HG03460 (cell line): ENCODE results near the gene NOD1.

ENCODE experiments used
- ATAC-seq: cut with Tn5 transposase; IDR thresholded peaks from one replicate; pipeline ENCODE4 v1.9.1; 2021; ENCODE audit not compliant: unreplicated experiment

NOD1 gene

DNA sequence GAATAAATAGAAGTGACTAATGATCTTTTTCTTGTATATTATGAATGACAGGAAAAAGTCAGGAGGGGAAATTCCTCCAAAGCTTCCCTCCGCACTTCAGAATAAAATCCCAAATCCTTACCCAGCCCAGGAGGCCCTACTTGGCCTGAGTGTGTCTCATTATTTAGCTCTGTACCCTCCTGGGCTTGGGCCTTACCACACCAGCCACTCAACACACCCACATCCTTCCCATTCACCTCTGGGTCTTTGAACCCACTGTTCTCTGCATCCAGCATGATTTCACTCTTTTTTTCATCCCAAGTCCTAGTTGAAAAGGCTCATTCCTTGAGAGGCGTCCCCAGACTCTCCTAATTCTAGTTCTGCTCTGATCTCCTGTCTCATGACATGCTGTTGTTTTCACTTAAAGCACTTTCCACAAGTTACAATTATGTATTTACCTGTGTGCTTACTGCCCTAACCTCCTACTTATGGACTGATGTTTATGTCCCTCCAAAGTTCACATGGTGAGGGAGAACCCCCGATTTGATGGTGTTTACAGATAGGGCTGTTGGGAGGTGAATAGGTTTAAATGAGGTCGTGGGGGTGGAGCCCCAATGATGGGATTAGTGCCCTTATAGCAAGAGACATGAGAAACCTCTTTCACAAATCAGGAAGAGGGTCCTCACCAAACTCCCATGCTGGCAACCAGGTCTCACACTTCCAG is 6.4 kb downstream of the NOD1 start:
- no peak for ATAC-seq

DNA sequence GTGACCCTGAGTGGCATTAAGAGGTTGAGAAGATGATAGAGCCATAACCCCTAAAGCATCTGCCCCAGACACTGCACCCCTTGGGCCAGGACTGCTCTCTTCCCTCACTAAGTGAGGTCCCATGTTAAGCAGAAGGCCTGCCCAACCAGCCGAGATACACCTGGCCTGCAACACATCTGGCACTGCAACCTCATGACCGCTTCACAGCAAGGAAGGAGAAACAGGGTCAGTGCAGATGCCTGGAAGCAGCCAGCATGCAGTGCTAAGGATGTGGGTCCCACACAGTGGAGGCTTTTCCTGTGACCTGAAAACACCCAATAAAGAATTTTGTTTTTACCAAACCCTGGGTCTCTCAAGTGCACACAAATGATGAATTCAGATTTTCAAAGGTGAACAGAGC is 7.4 kb downstream of the NOD1 start:
- ATAC-seq: no peak

DNA sequence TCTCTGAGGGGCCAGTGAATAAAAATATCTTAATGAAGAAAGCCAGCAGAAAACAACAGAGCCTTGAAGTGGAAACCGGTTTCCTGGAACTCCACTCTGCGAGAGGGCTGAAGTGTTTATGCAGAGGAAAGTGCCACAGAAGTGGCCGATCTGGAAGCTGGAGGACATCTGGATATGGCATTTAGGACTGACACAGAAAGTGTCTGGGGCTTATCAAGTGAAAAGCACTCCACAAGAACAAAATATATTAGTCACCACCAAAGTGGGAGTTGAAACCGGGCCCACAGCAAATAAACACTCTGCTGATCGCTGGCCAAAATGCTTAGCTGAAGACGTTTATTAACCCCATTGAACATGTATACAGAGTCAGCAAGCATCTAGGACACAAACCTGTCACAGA is 7.8 kb downstream of the NOD1 start:
- no peak for ATAC-seq

DNA sequence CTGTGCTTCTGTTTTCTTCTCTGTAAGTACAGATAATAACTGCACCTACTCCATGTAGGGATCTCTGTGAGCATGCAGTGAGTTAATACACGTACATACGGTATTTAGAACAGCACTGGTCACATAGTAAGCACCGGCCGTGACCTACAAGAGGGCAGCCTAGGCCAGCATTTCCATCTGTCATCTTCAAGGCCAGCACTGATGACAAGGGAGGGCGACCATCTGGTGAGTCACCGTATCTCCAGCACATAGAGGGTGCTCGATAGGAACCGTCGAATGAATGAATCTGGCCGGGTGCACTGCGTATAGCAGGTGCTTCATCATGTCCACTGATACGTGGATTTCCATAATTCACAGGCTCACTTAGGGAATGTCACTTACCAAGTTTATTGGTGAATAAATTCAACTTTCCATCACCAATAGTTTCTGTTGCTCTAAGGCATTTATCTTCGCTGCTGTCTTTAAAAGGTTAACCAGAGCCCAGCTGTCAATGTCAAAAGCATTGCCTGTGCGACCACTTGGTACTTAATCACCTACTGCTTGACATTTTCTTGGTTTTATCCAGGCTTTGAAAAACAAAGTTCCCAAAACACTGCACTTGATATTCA is 8.3 kb downstream of the NOD1 start:
- no peak for ATAC-seq

- no peak for ATAC-seq
These were observed 9.3 kb downstream of the NOD1 start for GRCh38 chr7:30469303-30469702.

DNA sequence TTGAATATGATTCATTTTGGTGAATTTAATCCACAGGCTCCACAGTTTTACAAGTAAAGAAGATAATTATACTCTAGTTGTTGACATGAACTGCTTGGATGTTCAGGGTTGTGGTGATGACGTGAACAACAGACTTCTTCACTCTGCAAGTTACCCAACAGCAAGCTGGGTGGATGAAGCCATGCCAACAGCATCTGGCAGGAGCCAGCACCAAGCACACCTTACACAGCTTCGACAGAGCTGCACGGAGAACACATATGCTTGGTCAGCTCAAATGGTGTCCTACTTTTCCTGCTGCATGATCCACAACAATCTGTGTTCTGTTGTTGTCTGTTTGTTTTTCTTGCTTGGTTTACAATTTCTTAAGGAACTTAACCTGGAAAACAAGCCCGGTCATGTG is 9.8 kb downstream of the NOD1 start:
- ATAC-seq: no peak

DNA sequence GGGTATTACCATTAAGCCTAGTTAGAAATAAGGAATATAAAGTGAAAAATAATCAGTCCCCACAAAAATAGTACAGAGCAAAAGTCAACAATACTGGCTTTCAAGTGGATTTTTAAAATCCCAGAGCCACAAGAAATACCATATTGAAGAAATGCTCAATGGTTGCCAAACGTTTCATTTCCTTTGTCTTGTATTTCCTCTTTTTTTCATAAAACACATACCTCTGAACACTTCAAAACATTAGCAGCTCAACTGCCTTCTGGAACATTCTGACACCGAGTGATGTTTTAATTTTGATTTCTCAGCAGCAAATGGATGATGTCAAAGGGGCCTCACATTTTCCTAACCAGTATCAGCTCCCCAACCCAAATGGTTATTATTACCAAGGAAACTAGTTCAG is 10.5 kb downstream of the NOD1 start:
- ATAC-seq: no peak

DNA sequence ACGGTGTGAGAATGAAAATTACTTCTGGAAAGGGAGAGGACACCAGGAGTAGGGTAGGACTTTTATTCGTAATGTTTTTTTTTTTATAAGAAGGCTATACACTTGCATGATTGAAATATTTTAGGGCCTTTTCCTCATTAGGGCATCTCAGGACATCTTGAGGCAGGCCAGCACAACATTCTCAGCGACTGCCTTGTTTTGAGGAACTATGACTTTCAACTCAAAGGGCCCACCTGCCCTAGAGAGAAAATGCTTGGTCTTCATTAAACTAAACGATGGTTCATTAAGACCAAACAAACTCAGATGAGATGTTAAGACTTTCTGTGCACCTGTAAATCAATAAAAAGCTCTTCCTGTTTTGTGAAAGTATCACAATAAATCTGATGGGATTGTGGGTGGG is 11.3 kb downstream of the NOD1 start:
- no peak for ATAC-seq

DNA sequence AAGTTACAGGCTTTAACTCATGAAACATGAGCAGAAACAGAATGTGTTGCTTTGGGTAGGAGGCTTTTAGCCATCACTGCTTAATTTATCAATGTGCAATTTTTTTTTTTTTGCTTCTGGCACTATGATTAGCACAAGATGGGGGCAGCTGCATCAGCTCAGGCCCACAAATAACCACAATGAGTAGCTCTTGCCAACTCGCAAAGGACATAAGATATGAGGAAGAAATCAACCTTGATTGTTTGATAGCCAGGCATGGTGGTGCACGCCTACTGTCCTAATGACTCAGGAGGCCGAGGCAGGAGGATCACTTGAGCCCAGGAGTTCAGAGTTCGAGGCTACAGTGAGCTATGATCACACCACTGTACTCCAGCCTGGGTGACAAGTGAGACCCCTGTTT is 12.3 kb downstream of the NOD1 start:
- ATAC-seq: no peak

- ATAC-seq: no peak
These were observed 12.8 kb downstream of the NOD1 start for GRCh38 chr7:30465811-30466180.

- no peak for ATAC-seq
These were observed 13.4 kb downstream of the NOD1 start for GRCh38 chr7:30465046-30465810.

DNA sequence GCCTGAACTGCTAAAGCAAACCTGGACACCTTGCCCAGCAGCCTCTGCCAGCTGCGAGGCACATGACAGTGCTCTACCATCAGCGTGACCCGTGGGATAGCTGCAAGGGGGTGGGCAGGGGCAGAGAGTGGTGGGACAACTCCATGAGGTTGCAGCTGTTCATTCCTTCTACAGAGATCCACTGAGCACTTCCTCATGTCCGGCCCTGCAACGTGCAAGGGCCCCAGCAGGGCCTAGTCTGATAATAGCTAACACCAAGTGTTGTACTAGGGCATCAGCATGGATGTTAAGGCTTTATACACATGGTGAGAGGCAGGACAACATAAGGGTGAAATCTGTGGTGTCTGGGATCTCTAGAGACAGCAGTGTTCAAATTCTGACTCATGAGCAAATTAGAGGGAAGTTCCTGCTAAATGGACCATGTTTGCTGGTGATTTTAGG is 14.3 kb downstream of the NOD1 start:
- ATAC-seq: no peak

DNA sequence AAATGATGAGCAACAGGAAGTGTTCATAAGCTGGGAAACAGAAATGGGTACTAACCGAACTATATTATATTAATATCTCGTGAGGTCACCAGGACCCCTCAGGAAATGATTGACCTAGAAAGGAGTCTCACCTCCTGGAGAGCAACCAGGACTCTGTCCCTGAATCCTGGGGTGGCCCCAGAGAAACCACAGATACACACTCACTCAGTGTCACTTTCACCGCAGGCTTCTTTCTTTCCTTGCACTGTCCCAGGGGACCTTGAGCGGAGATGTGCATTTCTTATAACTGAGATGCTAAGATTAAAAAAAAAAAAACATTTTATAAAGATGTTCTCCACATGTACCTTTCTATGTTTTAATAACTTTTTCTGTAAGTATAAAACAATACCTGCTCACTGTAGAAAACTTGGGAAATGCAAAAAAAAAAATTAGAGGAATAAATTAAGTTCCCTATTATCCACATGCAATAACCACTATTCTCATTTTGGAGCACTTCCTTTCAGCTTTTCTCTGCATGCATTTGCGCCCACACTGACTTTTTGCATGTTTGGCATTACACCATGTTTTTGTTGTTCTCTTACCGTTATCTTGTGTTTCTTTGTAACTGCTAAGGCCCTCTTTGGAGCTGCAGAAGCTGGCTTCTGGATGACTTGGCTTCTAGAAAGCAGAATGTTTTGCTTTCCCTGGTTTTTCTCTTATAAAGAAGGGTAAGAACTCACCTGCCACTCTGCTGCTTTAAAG is 15.0 kb downstream of the NOD1 start:
- ATAC-seq: peak; percentile 57

GRCh38 chr7:30462179-30462578 is 16.4 kb downstream of the NOD1 start:
- no peak for ATAC-seq

DNA sequence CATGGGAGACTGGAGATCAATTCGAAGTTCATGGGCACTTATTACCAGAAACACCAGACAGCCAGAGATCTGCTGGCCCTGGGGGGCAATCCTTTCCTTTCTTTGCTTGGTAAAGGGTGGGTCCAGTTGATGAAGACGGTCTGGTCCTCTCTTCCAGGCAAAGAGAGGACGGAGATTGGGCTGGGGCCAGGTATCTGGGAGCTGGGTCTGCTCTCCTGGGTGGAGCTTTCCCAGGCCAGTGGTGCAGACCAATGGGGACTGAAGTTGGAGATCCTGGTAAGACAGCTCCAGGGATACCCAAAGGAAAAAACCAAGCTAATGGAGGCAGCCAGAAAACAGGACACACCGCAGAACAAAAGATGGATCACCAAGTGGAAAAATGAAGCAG is 18.3 kb downstream of the NOD1 start:
- no peak for ATAC-seq

DNA sequence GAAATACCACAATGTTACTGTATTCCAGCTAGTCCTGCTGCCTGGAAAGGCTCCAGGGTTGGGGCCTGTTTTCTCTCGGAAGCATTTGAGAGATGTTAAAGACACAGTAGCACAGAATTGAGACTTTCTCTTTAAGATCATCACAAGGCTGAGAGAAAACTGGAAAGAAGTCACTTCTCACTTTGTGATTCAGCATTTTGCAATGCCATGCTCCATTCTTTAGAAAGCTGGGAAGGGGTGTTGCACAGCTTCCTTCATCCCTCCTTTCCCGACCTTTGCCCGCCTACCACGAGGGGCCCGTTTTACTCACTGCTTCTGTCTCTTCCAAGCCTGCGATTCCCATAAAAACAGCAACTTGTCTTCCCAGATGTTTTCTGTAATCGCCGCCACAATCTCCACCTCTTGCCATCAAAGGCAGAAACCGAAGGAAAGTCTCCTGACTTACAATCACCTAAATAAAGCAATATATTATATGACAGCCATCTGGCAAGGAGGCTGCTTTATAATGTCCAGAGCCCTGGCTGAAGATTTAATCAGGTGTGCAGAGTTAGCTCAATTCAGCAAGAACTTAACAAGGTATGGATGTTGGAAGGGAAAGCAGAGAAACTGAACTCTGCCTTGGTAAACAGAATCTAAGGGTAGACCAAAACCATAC is 18.9 kb downstream of the NOD1 start:
- no peak for ATAC-seq

- no peak for ATAC-seq
These were observed 20.3 kb downstream of the NOD1 start for GRCh38 chr7:30458311-30458710.

- no peak for ATAC-seq
These were observed 24.7 kb downstream of the NOD1 start for GRCh38 chr7:30453921-30454320.

GRCh38 chr7:30453016-30453415 is 25.6 kb downstream of the NOD1 start:
- no peak for ATAC-seq

DNA sequence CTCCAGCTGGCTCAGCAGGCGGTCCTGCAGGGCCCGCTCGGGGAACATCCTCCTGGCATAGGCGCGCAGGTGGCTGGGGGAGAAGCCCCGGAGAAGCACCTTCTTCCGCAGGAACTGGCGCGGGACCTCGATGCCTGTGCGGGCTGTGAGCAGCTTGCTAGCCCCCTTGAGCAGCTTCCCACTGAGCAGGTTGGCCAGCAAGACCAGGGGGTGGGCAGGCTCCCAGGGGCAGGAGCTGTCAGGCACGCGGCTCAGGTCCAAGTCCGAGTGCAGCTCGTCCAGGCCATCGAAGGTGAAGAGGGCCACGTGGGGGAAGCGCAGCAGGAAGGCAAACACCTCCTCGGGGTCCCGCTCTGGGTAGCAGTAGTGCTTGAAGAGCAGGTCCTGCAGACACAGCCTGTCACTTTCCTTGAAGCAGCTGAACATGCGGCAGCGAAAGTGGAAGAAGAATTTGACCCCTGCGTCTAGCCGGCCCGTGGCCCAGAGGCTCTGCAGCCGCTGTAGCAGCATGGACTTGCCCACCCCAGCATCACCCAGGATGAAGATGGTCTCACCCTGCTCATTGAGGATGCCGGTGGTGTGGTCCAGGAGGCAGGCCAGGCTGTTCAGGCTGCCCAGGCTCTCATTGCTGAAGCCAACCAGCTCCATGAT is 26.2 kb downstream of the NOD1 start:
- no peak for ATAC-seq
